ENCODE results near the gene TBL1X.

Gene TBL1X

GRCh38 chrX:9493936-9494335 lies 29.1 kb downstream of the TBL1X start:
- no peak overlapping the region for H3K18ac ChIP-seq (ENCODE audit: low read length)
- no peak overlapping the region for H3K4me2 ChIP-seq (ENCODE audit: insufficient read depth, low read length, poor library complexity, severe bottlenecking)
- peaks cover 1% of the 10 kb centered on the region for H3K79me1 ChIP-seq (ENCODE audit: low read depth, low read length)
- H2BK15ac ChIP-seq (ENCODE audit: low read length): no peak overlapping the region
- H3K4ac ChIP-seq (ENCODE audit: low read length): no peak overlapping the region
- H3K23ac ChIP-seq (ENCODE audit: low read depth, low read length, poor library complexity): no peak overlapping the region
- H3K4me1 ChIP-seq (ENCODE audit: control insufficient read depth in 2 of 2, insufficient read depth in 1 of 2, low read depth in 1 of 2, low read length in 2 of 2): peaks cover 0 to 8% of the 10 kb centered on the region in 2 donors
- H3K4me3 ChIP-seq (ENCODE audit: low read length in 2 of 2): no peak overlapping the region
- no peak overlapping the region for H2AK5ac ChIP-seq (ENCODE audit: low read depth, low read length)
- H3K36me3 ChIP-seq (replicated peaks in 1 of 2; ENCODE audit: control insufficient read depth in 2 of 2, insufficient read depth in 2 of 2, low read length in 2 of 2): peaks cover 2 to 3% of the 10 kb centered on the region in 2 donors
- H3K14ac ChIP-seq (ENCODE audit: low read length): no peak overlapping the region
- no peak overlapping the region for H2BK5ac ChIP-seq (ENCODE audit: low read length)
- H3K9me3 ChIP-seq (replicated peaks in 1 of 2; ENCODE audit: control insufficient read depth in 2 of 2, insufficient read depth in 1 of 2, low read depth in 1 of 2, low read length in 2 of 2): no peaks in the 10 kb centered on the region
- H4K91ac ChIP-seq (ENCODE audit: low read depth, low read length, poor library complexity): no peak overlapping the region
- no peak overlapping the region for H2AFZ ChIP-seq (ENCODE audit: low read length)
- WGBS, 2 donors (ENCODE audit: extremely low coverage in 2 of 2, insufficient read length in 2 of 2, insufficient replicate concordance in 1 of 2): no CpG with 5 or more reads among the region's 5 CpGs
- no peak overlapping the region for H2BK120ac ChIP-seq (ENCODE audit: low read depth, low read length)
- H3K27ac ChIP-seq (replicated peaks; ENCODE audit: low read length): no peak overlapping the region
- no peak overlapping the region for H4K8ac ChIP-seq (ENCODE audit: low read depth, low read length)
- no peaks in the 10 kb centered on the region for H3K27me3 ChIP-seq (ENCODE audit: control insufficient read depth in 3 of 3, insufficient read depth in 3 of 3, low read depth in 1 of 3, low read length in 3 of 3)
- no peak for DNase-seq (ENCODE audit: low spot score)
- H2BK12ac ChIP-seq (ENCODE audit: low read length): no peak overlapping the region
- no peak overlapping the region for H3K9ac ChIP-seq (ENCODE audit: low read depth, low read length, poor library complexity)

GRCh38 chrX:9494771-9495170 lies 29.9 kb downstream of the TBL1X start:
- Histone ChIP-seq H2BK5ac (ENCODE audit: low read length) (no peak overlapping the region), H3K27me3 (ENCODE audit: control insufficient read depth in 3 of 3, insufficient read depth in 3 of 3, low read depth in 1 of 3, low read length in 3 of 3) (no peaks in the 10 kb centered on the region), H3K79me1 (ENCODE audit: low read depth, low read length) (peaks cover 1% of the 10 kb centered on the region), H2BK15ac (ENCODE audit: low read length) (no peak overlapping the region), H3K4me3 (ENCODE audit: low read length in 2 of 2) (no peak overlapping the region), H3K4me1 (ENCODE audit: control insufficient read depth in 2 of 2, insufficient read depth in 1 of 2, low read depth in 1 of 2, low read length in 2 of 2) (peaks cover 0 to 10% of the 10 kb centered on the region in 2 donors), H3K4ac (ENCODE audit: low read length) (no peak overlapping the region), H2BK12ac (ENCODE audit: low read length) (no peak overlapping the region), H3K4me2 (ENCODE audit: insufficient read depth, low read length, poor library complexity, severe bottlenecking) (no peak overlapping the region), H2BK120ac (ENCODE audit: low read depth, low read length) (no peak overlapping the region), H2AK5ac (ENCODE audit: low read depth, low read length) (no peak overlapping the region), H4K8ac (ENCODE audit: low read depth, low read length) (no peak overlapping the region), H3K23ac (ENCODE audit: low read depth, low read length, poor library complexity) (no peak overlapping the region), H3K9ac (ENCODE audit: low read depth, low read length, poor library complexity) (peak overlapping the region; percentile 12), H3K27ac (replicated peaks; ENCODE audit: low read length) (no peak overlapping the region), H3K14ac (ENCODE audit: low read length) (no peak overlapping the region), H3K9me3 (replicated peaks in 1 of 2; ENCODE audit: control insufficient read depth in 2 of 2, insufficient read depth in 1 of 2, low read depth in 1 of 2, low read length in 2 of 2) (no peaks in the 10 kb centered on the region), H3K36me3 (replicated peaks in 1 of 2; ENCODE audit: control insufficient read depth in 2 of 2, insufficient read depth in 2 of 2, low read length in 2 of 2) (peaks cover 2 to 3% of the 10 kb centered on the region in 2 donors), H2AFZ (ENCODE audit: low read length) (no peak overlapping the region), H3K18ac (ENCODE audit: low read length) (no peak overlapping the region), H4K91ac (ENCODE audit: low read depth, low read length, poor library complexity) (no peak overlapping the region)
- DNase-seq (ENCODE audit: low spot score): no peak
- WGBS, 2 donors (ENCODE audit: extremely low coverage in 2 of 2, insufficient read length in 2 of 2, insufficient replicate concordance in 1 of 2): no CpG with 5 or more reads among the region's 6 CpGs

GRCh38 chrX:9495496-9495895 lies 30.6 kb downstream of the TBL1X start:
- Histone ChIP-seq H3K9me3 (replicated peaks in 1 of 2; ENCODE audit: control insufficient read depth in 2 of 2, insufficient read depth in 1 of 2, low read depth in 1 of 2, low read length in 2 of 2) (no peaks in the 10 kb centered on the region), H3K36me3 (replicated peaks in 1 of 2; ENCODE audit: control insufficient read depth in 2 of 2, insufficient read depth in 2 of 2, low read length in 2 of 2) (peaks cover 2 to 3% of the 10 kb centered on the region in 2 donors), H2BK12ac (ENCODE audit: low read length) (no peak overlapping the region), H4K8ac (ENCODE audit: low read depth, low read length) (no peak overlapping the region), H3K4me1 (ENCODE audit: control insufficient read depth in 2 of 2, insufficient read depth in 1 of 2, low read depth in 1 of 2, low read length in 2 of 2) (peaks cover 0 to 10% of the 10 kb centered on the region in 2 donors), H3K27ac (replicated peaks; ENCODE audit: low read length) (no peak overlapping the region), H2AFZ (ENCODE audit: low read length) (no peak overlapping the region), H3K79me1 (ENCODE audit: low read depth, low read length) (peaks cover 1% of the 10 kb centered on the region), H3K4me2 (ENCODE audit: insufficient read depth, low read length, poor library complexity, severe bottlenecking) (no peak overlapping the region), H3K4ac (ENCODE audit: low read length) (no peak overlapping the region), H2BK5ac (ENCODE audit: low read length) (no peak overlapping the region), H3K9ac (ENCODE audit: low read depth, low read length, poor library complexity) (no peak overlapping the region), H3K23ac (ENCODE audit: low read depth, low read length, poor library complexity) (no peak overlapping the region), H4K91ac (ENCODE audit: low read depth, low read length, poor library complexity) (no peak overlapping the region), H3K27me3 (ENCODE audit: control insufficient read depth in 3 of 3, insufficient read depth in 3 of 3, low read depth in 1 of 3, low read length in 3 of 3) (no peaks in the 10 kb centered on the region), H3K18ac (ENCODE audit: low read length) (no peak overlapping the region), H3K4me3 (ENCODE audit: low read length in 2 of 2) (no peak overlapping the region), H2BK15ac (ENCODE audit: low read length) (no peak overlapping the region), H3K14ac (ENCODE audit: low read length) (no peak overlapping the region), H2AK5ac (ENCODE audit: low read depth, low read length) (no peak overlapping the region), H2BK120ac (ENCODE audit: low read depth, low read length) (no peak overlapping the region)
- DNase-seq (ENCODE audit: low spot score): no peak
- no CpG with 5 or more reads among the region's 10 CpGs for WGBS, 2 donors (ENCODE audit: extremely low coverage in 2 of 2, insufficient read length in 2 of 2, insufficient replicate concordance in 1 of 2)

GRCh38 chrX:9498236-9498635 lies 33.4 kb downstream of the TBL1X start:
- Histone ChIP-seq H3K27ac (replicated peaks; ENCODE audit: low read length) (peak overlapping the region; percentile 51), H4K91ac (ENCODE audit: low read depth, low read length, poor library complexity) (no peak overlapping the region), H3K4me2 (ENCODE audit: insufficient read depth, low read length, poor library complexity, severe bottlenecking) (no peak overlapping the region), H2BK120ac (ENCODE audit: low read depth, low read length) (no peak overlapping the region), H4K8ac (ENCODE audit: low read depth, low read length) (no peak overlapping the region), H3K4me1 (ENCODE audit: control insufficient read depth in 2 of 2, insufficient read depth in 1 of 2, low read depth in 1 of 2, low read length in 2 of 2) (peaks cover 0 to 10% of the 10 kb centered on the region in 2 donors), H3K36me3 (replicated peaks in 1 of 2; ENCODE audit: control insufficient read depth in 2 of 2, insufficient read depth in 2 of 2, low read length in 2 of 2) (peaks cover 10 to 21% of the 10 kb centered on the region in 2 donors), H2BK5ac (ENCODE audit: low read length) (no peak overlapping the region), H3K9ac (ENCODE audit: low read depth, low read length, poor library complexity) (no peak overlapping the region), H3K9me3 (replicated peaks in 1 of 2; ENCODE audit: control insufficient read depth in 2 of 2, insufficient read depth in 1 of 2, low read depth in 1 of 2, low read length in 2 of 2) (peaks cover 0 to 8% of the 10 kb centered on the region in 2 donors), H2BK15ac (ENCODE audit: low read length) (no peak overlapping the region), H3K4ac (ENCODE audit: low read length) (no peak overlapping the region), H2AFZ (ENCODE audit: low read length) (no peak overlapping the region), H2AK5ac (ENCODE audit: low read depth, low read length) (no peak overlapping the region), H3K14ac (ENCODE audit: low read length) (no peak overlapping the region), H3K18ac (ENCODE audit: low read length) (no peak overlapping the region), H3K79me1 (ENCODE audit: low read depth, low read length) (peaks cover 5% of the 10 kb centered on the region), H3K27me3 (ENCODE audit: control insufficient read depth in 3 of 3, insufficient read depth in 3 of 3, low read depth in 1 of 3, low read length in 3 of 3) (no peaks in the 10 kb centered on the region), H3K23ac (ENCODE audit: low read depth, low read length, poor library complexity) (no peak overlapping the region), H3K4me3 (ENCODE audit: low read length in 2 of 2) (no peak overlapping the region), H2BK12ac (ENCODE audit: low read length) (no peak overlapping the region)
- no CpG with 5 or more reads among the region's 5 CpGs for WGBS, 2 donors (ENCODE audit: extremely low coverage in 2 of 2, insufficient read length in 2 of 2, insufficient replicate concordance in 1 of 2)
- no peak for DNase-seq (ENCODE audit: low spot score)

Data from neuronal stem cell (in vitro differentiated cells).